Measurements from ENCODE around the gene FBXL2. TPM values are rescaled to one million over a fixed set of nuclear protein-coding genes. Genes with fewer than 3 reads are reported as not detected.

Gene FBXL2
- total RNA-seq, 2 experiments from 2014 or later: 0.06 TPM; not detected in 1

DNA sequence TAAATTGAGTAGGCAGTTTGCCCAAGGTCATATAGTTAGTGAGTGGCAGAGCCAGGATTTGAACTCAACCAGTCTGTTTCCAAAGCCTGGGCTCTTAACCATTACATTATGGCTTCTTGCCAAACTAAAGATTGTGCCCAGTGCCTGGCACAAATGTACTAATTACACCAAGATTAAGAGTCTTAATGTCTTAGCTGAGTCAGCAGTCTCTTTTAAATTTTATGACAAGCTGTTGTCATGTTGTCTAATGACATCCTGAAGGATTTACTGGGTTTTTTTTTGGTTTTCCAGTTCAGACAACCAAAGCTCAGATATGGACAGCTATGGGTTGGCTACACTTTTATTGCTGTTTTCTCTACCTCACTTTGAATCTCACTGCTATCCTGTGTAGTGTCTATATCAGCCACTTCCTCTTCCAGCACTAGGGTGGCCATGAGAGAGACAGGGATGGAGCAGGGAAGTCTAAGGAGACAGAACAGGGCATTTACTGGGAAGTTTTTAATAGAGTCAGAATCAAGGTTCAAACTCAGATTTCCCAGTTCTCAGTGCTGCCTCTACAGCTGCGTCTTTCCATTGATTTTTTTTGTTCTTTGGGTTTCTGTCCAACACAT is 10.5 kb downstream of the FBXL2 start:
- Histone ChIP-seq H3K9me3 (ENCODE audit: low read length) (no peaks in the 10 kb centered on the region), H3K4me2 (ENCODE audit: low read length) (no peak overlapping the region), H2AFZ (ENCODE audit: low read length) (no peak overlapping the region), H3K27ac (ENCODE audit: low read depth, low read length, poor library complexity, severe bottlenecking) (no peak overlapping the region), H3K4me3 (ENCODE audit: low read depth, low read length, poor library complexity, severe bottlenecking) (no peak overlapping the region), H3K4me1 (ENCODE audit: insufficient read depth, low read length, poor library complexity, severe bottlenecking) (no peaks in the 10 kb centered on the region), H3K79me2 (ENCODE audit: insufficient read depth, low read depth, low read length) (no peaks in the 10 kb centered on the region), H3K36me3 (ENCODE audit: insufficient read depth, low read length) (no peaks in the 10 kb centered on the region), H3K9me2 (ENCODE audit: insufficient read depth, low read length) (no peaks in the 10 kb centered on the region), H4K20me1 (ENCODE audit: insufficient read depth, low read length) (no peaks in the 10 kb centered on the region)
- TF ChIP-seq, protein P1, sequence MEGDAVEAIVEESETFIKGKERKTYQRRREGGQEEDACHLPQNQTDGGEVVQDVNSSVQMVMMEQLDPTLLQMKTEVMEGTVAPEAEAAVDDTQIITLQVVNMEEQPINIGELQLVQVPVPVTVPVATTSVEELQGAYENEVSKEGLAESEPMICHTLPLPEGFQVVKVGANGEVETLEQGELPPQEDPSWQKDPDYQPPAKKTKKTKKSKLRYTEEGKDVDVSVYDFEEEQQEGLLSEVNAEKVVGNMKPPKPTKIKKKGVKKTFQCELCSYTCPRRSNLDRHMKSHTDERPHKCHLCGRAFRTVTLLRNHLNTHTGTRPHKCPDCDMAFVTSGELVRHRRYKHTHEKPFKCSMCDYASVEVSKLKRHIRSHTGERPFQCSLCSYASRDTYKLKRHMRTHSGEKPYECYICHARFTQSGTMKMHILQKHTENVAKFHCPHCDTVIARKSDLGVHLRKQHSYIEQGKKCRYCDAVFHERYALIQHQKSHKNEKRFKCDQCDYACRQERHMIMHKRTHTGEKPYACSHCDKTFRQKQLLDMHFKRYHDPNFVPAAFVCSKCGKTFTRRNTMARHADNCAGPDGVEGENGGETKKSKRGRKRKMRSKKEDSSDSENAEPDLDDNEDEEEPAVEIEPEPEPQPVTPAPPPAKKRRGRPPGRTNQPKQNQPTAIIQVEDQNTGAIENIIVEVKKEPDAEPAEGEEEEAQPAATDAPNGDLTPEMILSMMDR (conservative IDR thresholded peaks at IDR 0.05; ENCODE audit: low read length): no peak
- no peak for TF ChIP-seq EZH2phosphoT487 (IDR thresholded peaks at IDR 0.05; ENCODE audit: borderline replicate concordance, low read depth, low read length)
- intact Hi-C loops (cut with micrococcal nuclease; ENCODE audit: unreplicated experiment): no loop called here
- ChIA-PET CTCF (ENCODE audit: unreplicated experiment) (no interaction called here), POLR2A (interaction anchor here (0.6 kb wide), 1 partner anchor 107 kb away, joined by 4 read pairs; no protein-coding TSS in a partner anchor)
- no peak for DNase-seq (ENCODE audit: low spot score)
- no TSS peak for BruUV-seq (replicated peaks)

DNA sequence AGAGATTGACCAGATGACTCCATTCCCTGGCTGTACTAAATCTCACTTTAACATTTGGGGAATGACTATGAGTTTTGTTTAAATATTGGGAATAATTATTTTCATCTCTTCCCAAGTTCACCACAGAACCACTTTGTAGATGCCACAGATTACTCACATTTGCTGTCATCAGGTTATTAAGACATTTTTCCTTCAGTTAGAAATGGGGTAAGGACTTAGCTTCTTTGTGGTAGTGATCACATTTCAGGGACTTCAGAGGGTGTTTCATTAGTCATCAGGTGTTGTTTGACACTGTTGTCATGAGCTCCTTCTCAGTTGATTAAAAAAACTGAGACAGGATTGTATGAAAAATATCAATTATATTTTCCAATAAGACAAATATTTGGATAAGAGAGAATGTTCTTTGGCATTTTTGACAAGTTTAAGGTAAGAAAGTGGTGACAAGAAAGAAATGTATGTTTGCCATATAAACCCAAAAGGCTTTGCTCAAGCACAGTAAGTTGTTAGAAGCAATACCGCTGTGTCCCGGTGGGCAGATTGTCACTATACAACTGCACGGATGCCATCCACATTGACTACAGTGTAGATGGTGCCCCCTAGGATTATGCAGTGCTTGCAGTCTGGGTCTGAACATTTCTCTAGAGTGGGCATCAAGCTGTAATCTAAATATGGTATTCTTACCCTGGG is 22.3 kb downstream of the FBXL2 start:
- Histone ChIP-seq H3K27ac (ENCODE audit: low read depth, low read length, poor library complexity, severe bottlenecking) (no peak overlapping the region), H3K4me1 (ENCODE audit: insufficient read depth, low read length, poor library complexity, severe bottlenecking) (no peaks in the 10 kb centered on the region), H3K9me2 (ENCODE audit: insufficient read depth, low read length) (no peaks in the 10 kb centered on the region), H3K4me3 (ENCODE audit: low read depth, low read length, poor library complexity, severe bottlenecking) (no peak overlapping the region), H4K20me1 (ENCODE audit: insufficient read depth, low read length) (no peaks in the 10 kb centered on the region), H3K9me3 (ENCODE audit: low read length) (no peaks in the 10 kb centered on the region), H3K79me2 (ENCODE audit: insufficient read depth, low read depth, low read length) (no peaks in the 10 kb centered on the region), H3K4me2 (ENCODE audit: low read length) (no peak overlapping the region), H3K36me3 (ENCODE audit: insufficient read depth, low read length) (no peaks in the 10 kb centered on the region), H2AFZ (ENCODE audit: low read length) (no peak overlapping the region)
- no peak for DNase-seq (ENCODE audit: low spot score)
- intact Hi-C loops (cut with micrococcal nuclease; ENCODE audit: unreplicated experiment): no loop called here
- CTCF ChIA-PET (ENCODE audit: unreplicated experiment): no interaction called here
- POLR2A ChIA-PET: interaction anchor here (0.6 kb wide), 1 partner anchor 458 kb away, joined by 3 read pairs; no protein-coding TSS in a partner anchor
- TF ChIP-seq, protein P1 (conservative IDR thresholded peaks at IDR 0.05; ENCODE audit: low read length): no peak
- TF ChIP-seq EZH2phosphoT487 (IDR thresholded peaks at IDR 0.05; ENCODE audit: borderline replicate concordance, low read depth, low read length): no peak
- BruUV-seq (replicated peaks): no TSS peak

DNA sequence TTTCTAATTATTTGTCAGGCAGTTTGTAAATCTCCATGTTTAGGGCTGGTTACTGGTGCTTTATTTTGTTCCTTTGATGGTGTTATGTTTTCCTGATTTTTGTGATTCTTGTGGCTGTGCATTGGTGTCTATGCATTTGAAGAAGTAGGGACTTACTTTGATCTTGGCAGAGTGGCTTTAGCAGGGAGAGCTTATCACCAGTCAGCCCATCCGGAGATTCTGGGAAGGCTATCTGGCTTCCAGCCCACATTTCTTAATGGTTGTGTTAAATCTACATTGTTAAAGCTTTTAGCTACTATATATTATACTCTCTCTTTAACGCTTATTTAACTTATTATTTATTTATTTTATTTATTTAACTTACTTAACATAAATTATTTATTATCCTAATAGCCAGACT is 35.1 kb downstream of the FBXL2 start:
- intact Hi-C loops (cut with micrococcal nuclease; ENCODE audit: unreplicated experiment): no loop called here
- no peak overlapping the region for H2AFZ ChIP-seq (ENCODE audit: low read length)
- no peak overlapping the region for H3K27ac ChIP-seq (ENCODE audit: low read depth, low read length, poor library complexity, severe bottlenecking)
- BruUV-seq (replicated peaks): no TSS peak
- H3K9me3 ChIP-seq (ENCODE audit: low read length): no peaks in the 10 kb centered on the region
- no peaks in the 10 kb centered on the region for H3K4me1 ChIP-seq (ENCODE audit: insufficient read depth, low read length, poor library complexity, severe bottlenecking)
- no peak overlapping the region for H3K4me3 ChIP-seq (ENCODE audit: low read depth, low read length, poor library complexity, severe bottlenecking)
- no peaks in the 10 kb centered on the region for H4K20me1 ChIP-seq (ENCODE audit: insufficient read depth, low read length)
- no peaks in the 10 kb centered on the region; the same call in 1 of the 2 replicates for H3K9me2 ChIP-seq (ENCODE audit: insufficient read depth, low read length)
- DNase-seq (ENCODE audit: low spot score): no peak
- TF ChIP-seq, protein P1 (conservative IDR thresholded peaks at IDR 0.05; ENCODE audit: low read length): no peak
- TF ChIP-seq EZH2phosphoT487 (IDR thresholded peaks at IDR 0.05; ENCODE audit: borderline replicate concordance, low read depth, low read length): no peak
- no peak overlapping the region for H3K4me2 ChIP-seq (ENCODE audit: low read length)
- H3K79me2 ChIP-seq (ENCODE audit: insufficient read depth, low read depth, low read length): no peaks in the 10 kb centered on the region
- ChIA-PET CTCF (ENCODE audit: unreplicated experiment) (no interaction called here), POLR2A (no interaction called here)
- H3K36me3 ChIP-seq (ENCODE audit: insufficient read depth, low read length): no peaks in the 10 kb centered on the region

Measured in OCI-LY7 (cell line).